Activated CD4-positive, alpha-beta memory T cell treated with anti-CD3 and anti-CD28 coated beads, Interleukin-2, amount 10 ng/mL, durations not matched to agents 7 days and 5 days (primary cell): ENCODE results near the gene KDM1A. TPM values are rescaled to one million over a fixed set of nuclear protein-coding genes. Genes with fewer than 3 reads are reported as not detected.
"Not testable (repeated sequence)": the region's sequence is repeated elsewhere in the genome, so short reads cannot be mapped to it uniquely, and the experiment has no call there.

ENCODE experiments used
- CTCF ChIA-PET: fragments of 350-600 bp; sonication (Branson Sonifier 250); formaldehyde crosslinking; loops from one replicate; lab custom pipeline; 2021; ENCODE audit warnings: antibody characterized with exemption, inconsistent platforms; lab: Charles Lee
- POLR2A ChIA-PET: fragments of 350-600 bp; sonication (Branson Sonifier 250); formaldehyde crosslinking; loops from one replicate; lab custom pipeline; 2021; ENCODE audit warnings: antibody characterized with exemption; lab: Charles Lee
- DNase-seq: peaks from one replicate; pipeline ENCODE4 v3.0.0-alpha.2; 2020
- H3K27ac Mint-ChIP-seq: one replicate; pipeline ENCODE4 v1.8.0; 2021; ENCODE audit warnings: mild to moderate bottlenecking, mixed read lengths
- H3K27me3 Mint-ChIP-seq: one replicate; pipeline ENCODE4 v1.8.0; 2021; ENCODE audit warnings: mixed read lengths
- H3K36me3 Mint-ChIP-seq: one replicate; pipeline ENCODE4 v1.8.0; 2021; ENCODE audit warnings: low read depth, mixed read lengths
- H3K4me1 Mint-ChIP-seq: one replicate; pipeline ENCODE4 v1.8.0; 2021; ENCODE audit warnings: mixed read lengths
- H3K4me3 Mint-ChIP-seq: one replicate; pipeline ENCODE4 v1.8.0; 2021; ENCODE audit warnings: mild to moderate bottlenecking, mixed read lengths
- H3K9me3 Mint-ChIP-seq: one replicate; pipeline ENCODE4 v1.8.0; 2021; ENCODE audit warnings: mixed read lengths
- total RNA-seq, 2 experiments: library from RNA; stranded (reverse); gene quantifications; one replicate each; pipeline ENCODE4 v1.2.3, GENCODE V29; 2021

KDM1A gene
- 10 to 100 TPM; 50.6 to 51.6 TPM for total RNA-seq

DNA sequence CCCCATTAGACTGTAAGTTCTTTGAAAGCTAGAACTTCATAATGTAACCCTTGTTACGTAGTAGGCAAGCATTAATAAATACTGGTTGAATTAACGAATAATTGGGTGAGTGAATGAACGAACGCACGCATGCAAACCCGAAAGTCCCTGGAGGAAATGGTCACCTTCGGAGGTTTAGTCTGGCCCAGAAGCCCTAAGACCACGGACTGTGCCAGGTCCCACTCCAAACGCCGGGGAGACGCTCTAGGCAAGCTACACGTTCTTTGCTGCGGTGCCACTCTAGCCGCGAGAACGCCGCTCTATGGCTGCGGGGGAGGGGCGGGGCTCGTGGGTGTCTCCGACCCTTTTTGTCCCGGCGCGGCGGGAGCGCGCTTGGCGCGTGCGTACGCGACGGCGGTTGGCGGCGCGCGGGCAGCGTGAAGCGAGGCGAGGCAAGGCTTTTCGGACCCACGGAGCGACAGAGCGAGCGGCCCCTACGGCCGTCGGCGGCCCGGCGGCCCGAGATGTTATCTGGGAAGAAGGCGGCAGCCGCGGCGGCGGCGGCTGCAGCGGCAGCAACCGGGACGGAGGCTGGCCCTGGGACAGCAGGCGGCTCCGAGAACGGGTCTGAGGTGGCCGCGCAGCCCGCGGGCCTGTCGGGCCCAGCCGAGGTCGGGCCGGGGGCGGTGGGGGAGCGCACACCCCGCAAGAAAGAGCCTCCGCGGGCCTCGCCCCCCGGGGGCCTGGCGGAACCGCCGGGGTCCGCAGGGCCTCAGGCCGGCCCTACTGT, at the start of gene KDM1A:
Gene KDM1A (plus strand): TSS at position 375 of the 769 bp plus-strand sequence. CDS start 129 bp downstream, at position 504.
- Mint-ChIP-seq H3K27me3 (no peaks in the 10 kb centered on the region), H3K4me1 (peaks cover 38% of the 10 kb centered on the region), H3K27ac (peak within 1 kb of the TSS; percentile 77), H3K9me3 (peaks cover 6% of the 10 kb centered on the region), H3K4me3 (peak within 1 kb of the TSS; percentile 88), H3K36me3 (peaks cover 18% of the 10 kb centered on the region)
- ChIA-PET CTCF (interaction anchor here (0.7 to 1.9 kb wide), 4 partner anchors 19 to 192 kb away, joined by 3 to 5 read pairs (median 4); no protein-coding TSS in a partner anchor), POLR2A (interaction anchor here (0.7 to 2.9 kb wide), 5 partner anchors 12 to 672 kb away, joined by 3 to 13 read pairs (median 3); partner anchors contain the start of genes HNRNPR and RPL11)
- peak; percentile 95 for DNase-seq

DNA sequence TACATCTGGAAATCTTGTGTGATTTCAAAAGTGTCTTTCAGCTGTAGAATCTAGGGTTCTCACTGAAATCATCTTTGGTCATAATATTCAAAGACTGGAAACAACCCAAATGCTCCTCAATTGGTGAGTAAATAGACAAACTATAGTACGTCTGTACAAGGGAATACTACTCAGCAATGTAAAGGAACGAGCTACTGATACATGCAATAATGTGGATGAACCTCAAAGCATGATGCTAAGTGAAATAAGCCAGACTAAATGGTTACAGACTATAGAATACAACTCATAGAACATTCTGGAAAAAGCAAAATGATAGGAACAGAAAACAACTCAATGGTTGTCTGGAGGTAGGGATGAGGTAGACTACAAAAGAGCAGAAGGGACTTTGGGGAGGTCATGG, 49.2 kb upstream of the KDM1A start:
- Mint-ChIP-seq H3K4me1 (no peaks in the 10 kb centered on the region), H3K9me3 (peaks cover 7% of the 10 kb centered on the region), H3K27me3 (peaks cover 48% of the 10 kb centered on the region), H3K4me3 (no peak overlapping the region), H3K36me3 (no peaks in the 10 kb centered on the region), H3K27ac (no peak overlapping the region)
- CTCF ChIA-PET = interaction anchor here (1.5 kb wide), 1 partner anchor 13 kb away, joined by 4 read pairs; no protein-coding TSS in a partner anchor
- DNase-seq = no peak
- POLR2A ChIA-PET = no interaction called here

DNA sequence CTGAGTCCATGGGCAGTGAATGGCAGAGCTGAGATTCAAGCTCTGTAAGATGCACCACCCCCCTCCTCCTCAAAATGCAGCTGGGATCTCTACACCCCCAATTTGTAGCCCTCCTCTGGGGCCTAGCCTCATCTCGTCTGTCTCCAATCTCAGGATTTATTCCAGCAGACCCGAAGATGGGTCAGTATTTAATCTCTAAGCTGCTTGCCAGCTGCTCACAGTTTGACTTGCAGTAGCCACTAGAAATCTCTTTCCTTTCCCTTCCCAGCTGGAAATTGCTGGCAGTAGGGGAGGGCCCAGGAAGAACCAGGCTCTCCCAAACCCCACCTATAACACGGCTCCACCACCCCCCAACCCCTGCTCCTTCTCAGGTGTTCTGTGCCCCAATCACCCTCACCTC, 48.1 kb upstream of the KDM1A start:
- Mint-ChIP-seq H3K4me1 (no peaks in the 10 kb centered on the region), H3K9me3 (peaks cover 6% of the 10 kb centered on the region), H3K4me3 (no peak overlapping the region), H3K27me3 (peaks cover 52% of the 10 kb centered on the region), H3K27ac (no peak overlapping the region), H3K36me3 (no peaks in the 10 kb centered on the region)
- CTCF ChIA-PET = interaction anchor here (0.8 to 1.5 kb wide), 2 partner anchors 14 to 213 kb away, joined by 3 to 4 read pairs; no protein-coding TSS in a partner anchor
- no peak for DNase-seq
- POLR2A ChIA-PET = no interaction called here

DNA sequence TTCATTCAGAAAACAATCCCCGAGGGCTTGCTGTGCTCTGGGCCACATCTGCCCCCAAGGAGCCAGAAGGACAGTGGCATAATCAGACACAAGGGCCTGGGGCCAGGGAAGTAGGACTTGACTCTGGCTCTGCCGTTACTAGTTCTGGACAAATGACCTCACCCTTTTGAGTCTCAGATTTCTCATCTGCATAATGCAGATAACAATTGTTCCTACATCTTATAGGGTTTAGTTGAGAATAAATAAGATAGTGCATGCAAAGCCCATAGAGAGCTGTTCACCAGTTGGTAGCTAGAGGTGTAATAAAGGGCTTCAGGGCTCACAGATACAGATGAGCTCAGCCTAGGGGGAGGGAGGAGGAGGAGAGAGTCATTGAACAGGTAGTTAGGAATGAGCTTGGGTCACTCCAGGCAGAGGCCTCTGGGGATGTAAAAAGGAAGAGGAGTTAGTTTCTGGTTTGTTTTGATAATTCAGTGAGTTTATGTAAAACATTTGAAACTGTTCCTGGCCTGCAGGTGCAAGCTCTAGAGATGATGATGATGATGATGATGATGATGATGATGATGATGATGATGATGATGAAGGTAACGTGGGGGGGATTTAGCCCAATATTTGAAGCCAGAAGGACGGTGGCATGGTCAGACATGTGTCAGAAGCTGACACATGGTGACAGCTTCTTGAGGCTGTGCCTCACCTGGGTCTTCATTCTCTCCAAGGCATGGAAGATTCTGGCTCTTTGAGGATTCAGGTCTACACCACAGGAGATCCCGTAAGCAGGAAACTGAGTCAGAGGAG, 47.5 kb upstream of the KDM1A start:
- POLR2A ChIA-PET = no interaction called here
- CTCF ChIA-PET = interaction anchor here (0.8 to 1.5 kb wide), 2 partner anchors 15 to 213 kb away, joined by 3 to 4 read pairs; no protein-coding TSS in a partner anchor
- no peaks in the 10 kb centered on the region for H3K4me1 Mint-ChIP-seq

DNA sequence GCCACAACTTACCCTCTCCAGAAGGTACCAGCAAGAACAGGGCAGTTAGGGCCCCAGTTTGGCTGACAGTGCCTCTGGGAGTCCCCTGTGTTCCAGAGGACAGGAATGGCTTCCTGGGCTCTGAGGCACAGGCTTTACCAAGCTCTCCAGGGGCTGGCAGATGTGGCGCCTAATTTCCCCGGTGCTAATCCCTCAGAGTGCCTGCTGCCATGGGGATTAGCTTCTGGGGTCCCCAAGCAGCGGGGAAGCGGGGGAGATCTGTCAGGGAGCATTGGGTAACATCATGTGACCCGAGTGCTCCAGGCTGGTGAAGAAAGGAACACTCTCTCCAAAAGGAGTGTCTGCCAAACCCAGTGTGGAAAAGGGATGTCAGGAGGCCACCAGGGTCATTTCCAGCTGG, 46.5 kb upstream of the KDM1A start, which contains the start of gene LACTBL1:
Gene LACTBL1 (minus strand): TSS at position 107 of the 400 bp plus-strand sequence. CDS start 550 bp downstream, outside the sequence.
- Mint-ChIP-seq H3K27me3 (peaks cover 48% of the 10 kb centered on the region), H3K9me3 (no peaks in the 10 kb centered on the region), H3K36me3 (no peaks in the 10 kb centered on the region), H3K4me3 (no peak within 1 kb of the TSS), H3K27ac (no peak within 1 kb of the TSS), H3K4me1 (no peaks in the 10 kb centered on the region)
- POLR2A ChIA-PET = no interaction called here
- no peak for DNase-seq
- CTCF ChIA-PET = no interaction called here

More for the DNA sequence above, 47.5 kb upstream of the KDM1A start:
- Mint-ChIP-seq H3K27me3 (peaks cover 49% of the 10 kb centered on the region), H3K27ac (no peak overlapping the region), H3K36me3 (no peaks in the 10 kb centered on the region), H3K9me3 (no peaks in the 10 kb centered on the region), H3K4me3 (no peak overlapping the region)
- no peak for DNase-seq

DNA sequence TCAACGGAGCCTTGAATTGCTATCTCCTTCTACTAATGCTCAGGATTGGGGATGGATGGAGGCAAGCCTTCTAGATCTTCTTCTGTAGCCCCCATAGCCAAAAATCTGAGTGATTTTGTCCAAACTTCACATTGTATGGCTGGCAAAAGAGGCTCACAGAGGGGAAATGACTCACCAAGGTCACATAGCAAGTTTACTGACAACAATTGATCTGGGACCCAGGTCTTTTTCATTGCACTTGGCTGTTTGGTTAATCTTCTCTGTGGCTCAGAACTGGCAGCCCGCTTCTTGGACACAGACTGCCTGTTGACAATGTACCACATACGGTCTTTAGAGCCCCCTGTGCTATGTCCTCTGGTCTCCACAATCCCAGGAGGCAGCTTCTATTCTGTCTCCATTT, 43.6 kb upstream of the KDM1A start:
- H3K4me1 Mint-ChIP-seq = no peaks in the 10 kb centered on the region
- H3K27me3 Mint-ChIP-seq = peaks cover 26% of the 10 kb centered on the region
- CTCF ChIA-PET = interaction anchor here (1.5 kb wide), 1 partner anchor 209 kb away, joined by 4 read pairs; no protein-coding TSS in a partner anchor
- H3K27ac Mint-ChIP-seq = no peak overlapping the region
- no peaks in the 10 kb centered on the region for H3K36me3 Mint-ChIP-seq
- POLR2A ChIA-PET = no interaction called here
- no peak for DNase-seq
- no peaks in the 10 kb centered on the region for H3K9me3 Mint-ChIP-seq
- H3K4me3 Mint-ChIP-seq = no peak overlapping the region

DNA sequence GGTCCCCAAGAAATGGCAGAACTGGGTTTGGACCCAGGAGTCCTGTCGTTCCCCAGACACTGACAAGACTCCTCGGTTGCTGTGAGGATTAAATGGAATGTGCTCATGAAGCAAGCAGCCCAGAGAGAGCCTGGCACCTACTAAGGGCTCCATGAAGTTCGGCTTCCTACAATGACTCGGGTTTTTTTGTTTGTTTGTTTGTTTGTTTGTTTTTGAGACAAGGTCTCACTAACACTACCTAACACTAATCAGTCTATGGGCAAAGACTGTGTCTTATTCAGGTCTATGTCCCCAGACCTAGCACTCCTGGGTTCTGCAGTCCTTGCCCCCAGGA, 43.2 kb upstream of the KDM1A start:
- ChIA-PET CTCF (no interaction called here), POLR2A (no interaction called here)
- no peaks in the 10 kb centered on the region for H3K36me3 Mint-ChIP-seq

DNA sequence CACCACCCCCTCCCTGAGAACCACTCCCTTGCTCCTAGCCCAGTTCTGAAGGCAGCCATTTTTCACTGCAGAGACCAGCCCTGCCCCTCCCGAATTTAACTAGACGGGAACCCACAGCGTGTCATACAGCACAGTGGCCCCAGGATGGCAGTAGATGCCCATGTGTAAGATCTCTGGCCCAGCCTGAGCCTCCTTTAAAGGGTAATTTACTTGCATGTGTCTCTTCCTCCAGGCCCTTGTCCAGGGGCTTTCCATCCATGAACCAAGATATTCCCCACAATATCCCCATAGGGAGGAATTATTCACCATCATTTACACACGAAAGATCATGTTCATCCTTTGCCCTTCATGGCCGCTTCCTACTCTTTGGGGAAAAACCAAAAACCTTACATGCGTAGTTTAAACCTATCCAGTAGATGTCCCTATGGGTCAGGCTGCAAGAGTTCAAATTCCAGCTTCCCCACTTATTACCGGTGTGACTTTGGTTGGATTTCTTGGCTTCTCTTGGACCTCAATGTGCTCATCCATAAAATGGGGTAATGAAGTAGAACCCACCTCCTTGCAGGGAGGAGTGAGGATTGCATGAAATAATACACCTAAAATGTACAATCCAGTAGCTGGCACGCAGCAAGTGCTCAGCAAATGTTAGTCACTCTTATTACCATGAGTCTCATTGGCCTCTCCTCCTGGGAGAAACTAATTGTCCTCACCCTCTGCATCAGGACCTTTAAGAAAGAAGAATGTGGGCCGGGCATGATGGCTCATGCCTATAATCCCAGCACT, 42.6 kb upstream of the KDM1A start:
- Mint-ChIP-seq H3K4me1 (no peaks in the 10 kb centered on the region), H3K27ac (no peak overlapping the region), H3K36me3 (no peaks in the 10 kb centered on the region), H3K27me3 (peaks cover 23% of the 10 kb centered on the region), H3K9me3 (no peaks in the 10 kb centered on the region), H3K4me3 (no peak overlapping the region)
- peak; percentile 63 for DNase-seq
- ChIA-PET CTCF (interaction anchor here (0.6 to 0.7 kb wide), 2 partner anchors 208 to 400 kb away, joined by 3 read pairs; no protein-coding TSS in a partner anchor), POLR2A (no interaction called here)

More for the DNA sequence above, 43.2 kb upstream of the KDM1A start:
- no peaks in the 10 kb centered on the region for H3K9me3 Mint-ChIP-seq
- H3K27me3 Mint-ChIP-seq = peaks cover 25% of the 10 kb centered on the region
- DNase-seq = no peak
- H3K27ac Mint-ChIP-seq = no peak overlapping the region
- no peak overlapping the region for H3K4me3 Mint-ChIP-seq
- H3K4me1 Mint-ChIP-seq = no peaks in the 10 kb centered on the region

DNA sequence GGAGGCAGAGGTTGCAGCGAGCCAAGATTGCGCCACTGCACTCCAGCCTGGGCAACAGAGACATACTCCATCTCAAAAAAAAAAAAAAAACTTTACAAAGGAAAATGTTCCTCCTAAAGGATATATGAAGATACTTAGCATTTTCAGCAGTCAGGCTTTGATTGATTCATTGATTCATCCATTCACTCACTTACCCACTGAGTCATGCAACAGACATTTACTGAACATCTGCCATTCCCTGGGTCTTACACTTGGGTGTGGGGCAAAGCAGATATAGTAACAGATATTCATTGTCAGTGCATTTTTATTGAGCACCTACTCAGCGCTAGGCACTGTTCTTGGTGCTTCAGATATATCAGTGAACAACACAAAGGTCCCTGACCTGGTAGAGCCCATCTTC, 41.0 kb upstream of the KDM1A start:
- ChIA-PET CTCF (no interaction called here), POLR2A (no interaction called here)
- DNase-seq = no peak
- Mint-ChIP-seq H3K9me3 (no peaks in the 10 kb centered on the region), H3K4me1 (no peaks in the 10 kb centered on the region), H3K4me3 (no peak overlapping the region), H3K27ac (no peak overlapping the region), H3K36me3 (no peaks in the 10 kb centered on the region), H3K27me3 (peaks cover 16% of the 10 kb centered on the region)

DNA sequence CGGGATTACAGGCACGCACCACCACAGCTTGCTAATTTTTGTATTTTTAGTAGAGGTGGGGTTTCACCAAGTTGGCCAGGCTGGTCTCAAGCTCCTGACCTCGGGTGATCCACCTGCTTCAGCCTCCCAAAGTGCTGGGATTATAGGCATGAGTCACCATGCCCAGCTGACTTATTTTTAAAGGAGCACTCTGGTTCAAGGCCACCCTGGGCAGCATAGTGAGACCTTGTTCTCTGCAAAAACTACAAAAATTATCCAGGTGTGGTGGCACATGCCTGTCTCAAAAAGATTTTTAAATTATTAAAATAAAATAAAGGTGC, 38.8 kb upstream of the KDM1A start:
- H3K4me3 Mint-ChIP-seq, CTCF ChIA-PET, H3K9me3 Mint-ChIP-seq, POLR2A ChIA-PET, H3K36me3 Mint-ChIP-seq, H3K27ac Mint-ChIP-seq, H3K4me1 Mint-ChIP-seq, DNase-seq: not testable (repeated sequence)
- peaks cover 14% of the 10 kb centered on the region for H3K27me3 Mint-ChIP-seq

DNA sequence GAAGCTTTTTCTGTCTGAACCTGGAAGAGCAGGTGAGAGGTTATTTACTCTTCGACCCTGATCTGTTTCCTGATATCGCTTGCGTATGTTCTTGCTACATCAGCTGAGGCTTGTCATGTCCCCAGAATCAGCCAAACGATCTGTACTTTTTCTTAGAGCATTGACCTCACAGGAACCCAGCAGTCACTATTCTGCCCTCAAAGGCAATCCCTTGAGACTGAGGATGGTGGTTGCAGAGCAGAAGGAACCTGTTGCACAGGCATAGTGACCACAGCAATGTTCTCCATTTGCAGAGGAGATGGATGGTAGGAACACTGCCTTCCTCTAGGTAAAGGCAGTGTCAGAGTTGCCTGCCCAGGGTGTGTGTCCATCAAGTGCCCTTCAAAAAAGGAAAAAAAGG, 35.3 kb upstream of the KDM1A start:
- Mint-ChIP-seq H3K36me3 (no peaks in the 10 kb centered on the region), H3K27me3 (peaks cover 15% of the 10 kb centered on the region), H3K9me3 (no peaks in the 10 kb centered on the region), H3K27ac (no peak overlapping the region), H3K4me3 (no peak overlapping the region), H3K4me1 (no peaks in the 10 kb centered on the region)
- DNase-seq = no peak
- ChIA-PET POLR2A (no interaction called here), CTCF (no interaction called here)

DNA sequence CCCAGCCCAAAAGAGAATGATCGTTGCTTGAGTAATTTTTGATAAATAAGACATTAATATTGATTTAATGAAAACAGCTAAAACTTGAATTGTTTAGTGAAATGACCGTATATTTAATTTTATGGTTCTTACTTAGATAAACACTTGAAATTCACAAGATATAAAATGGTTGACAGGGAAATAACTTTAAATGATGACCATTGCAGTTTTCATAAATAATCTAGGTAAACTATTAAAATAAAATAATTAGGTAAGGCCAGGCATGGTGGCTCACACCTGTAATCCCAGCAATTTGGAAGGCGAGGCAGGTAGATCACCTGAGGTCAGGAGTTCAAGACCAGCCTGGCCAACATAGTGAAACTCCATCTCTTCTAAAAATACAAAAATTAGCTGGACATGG, 26.9 kb upstream of the KDM1A start:
- H3K4me3 Mint-ChIP-seq, H3K36me3 Mint-ChIP-seq, CTCF ChIA-PET, POLR2A ChIA-PET, H3K27ac Mint-ChIP-seq, H3K4me1 Mint-ChIP-seq, DNase-seq: not testable (repeated sequence)
- Mint-ChIP-seq H3K27me3 (peaks cover 11% of the 10 kb centered on the region), H3K9me3 (peaks cover 12% of the 10 kb centered on the region)
